Activated gamma-delta T cell treated with anti-CD3 and anti-CD28 coated beads, Interleukin-2, amount 50 U/mL, for 16 hours (primary cell): ENCODE measurements around the gene SLC2A2.
A peak's percentile ranks its signal among the peaks of the same experiment; 100 is the strongest.

Source experiments
- DNase-seq: peaks from one replicate; pipeline ENCODE4 v3.0.0-alpha.2; 2020; ENCODE audit warnings: low read depth

Gene SLC2A2

GRCh38 chr3:171028779-171029232, 2.3 kb upstream of the SLC2A2 start:
- no peak for DNase-seq

DNA sequence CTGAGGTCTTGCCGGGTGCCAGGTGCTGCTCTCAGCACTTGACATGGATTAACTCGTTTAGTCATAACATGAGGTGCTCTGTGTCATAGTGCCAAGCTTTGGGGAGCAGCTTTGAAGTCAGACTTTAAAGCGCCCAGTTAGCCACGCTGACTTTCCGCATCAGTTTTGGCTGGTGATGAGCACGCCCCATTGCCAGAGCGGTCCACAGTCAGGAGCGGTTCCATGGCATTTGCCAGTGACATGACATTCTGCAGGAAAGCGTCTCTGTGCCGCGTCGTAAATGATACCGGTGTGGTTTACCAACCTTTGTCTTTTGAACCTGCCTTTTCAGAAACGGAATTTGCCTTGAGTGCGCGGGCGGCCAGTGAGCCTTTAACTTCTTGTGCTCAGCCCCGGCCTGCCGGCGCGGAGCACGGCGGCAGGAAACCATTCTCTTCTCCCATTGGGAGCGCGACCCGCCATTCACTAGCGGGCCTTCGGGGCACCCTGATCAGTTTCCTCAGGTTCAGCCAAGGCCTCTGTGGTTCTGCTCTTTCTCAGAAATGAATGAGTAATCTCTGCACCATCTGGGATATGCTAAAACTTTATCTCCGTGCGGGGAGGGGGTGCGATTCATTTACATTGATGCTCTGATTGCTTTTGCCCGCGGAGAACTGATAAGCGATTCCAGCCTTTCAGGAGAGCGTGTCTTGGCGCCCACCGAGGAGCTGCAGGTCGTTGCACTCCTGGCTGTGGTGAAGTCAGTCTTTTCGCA, 1.7 kb upstream of the SLC2A2 start:
- peak; percentile 1 for DNase-seq

GRCh38 chr3:171023566-171023965, 3.0 kb downstream of the SLC2A2 start:
- no peak for DNase-seq

DNA sequence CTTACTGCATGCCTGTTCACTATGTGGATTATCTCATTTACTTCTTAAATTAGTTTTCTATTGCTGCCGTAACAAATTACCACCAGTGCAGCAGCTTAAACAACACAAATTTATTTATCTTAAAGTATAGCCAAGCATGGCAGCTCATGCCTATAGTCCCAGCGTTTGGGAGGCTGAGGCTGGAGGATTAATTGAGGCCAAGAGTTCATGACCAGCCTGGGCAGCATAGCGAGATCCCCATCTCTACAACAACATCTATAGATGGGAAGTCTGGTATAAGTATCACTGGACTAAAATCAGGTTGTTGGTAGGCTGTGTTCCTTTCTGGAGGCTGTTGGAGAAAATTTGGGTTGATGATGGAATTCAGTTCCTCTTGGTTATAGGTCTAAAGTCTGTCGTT, 5.1 kb downstream of the SLC2A2 start:
- no peak for DNase-seq

GRCh38 chr3:171018156-171018935, 8.2 kb downstream of the SLC2A2 start:
- no peak for DNase-seq

DNA sequence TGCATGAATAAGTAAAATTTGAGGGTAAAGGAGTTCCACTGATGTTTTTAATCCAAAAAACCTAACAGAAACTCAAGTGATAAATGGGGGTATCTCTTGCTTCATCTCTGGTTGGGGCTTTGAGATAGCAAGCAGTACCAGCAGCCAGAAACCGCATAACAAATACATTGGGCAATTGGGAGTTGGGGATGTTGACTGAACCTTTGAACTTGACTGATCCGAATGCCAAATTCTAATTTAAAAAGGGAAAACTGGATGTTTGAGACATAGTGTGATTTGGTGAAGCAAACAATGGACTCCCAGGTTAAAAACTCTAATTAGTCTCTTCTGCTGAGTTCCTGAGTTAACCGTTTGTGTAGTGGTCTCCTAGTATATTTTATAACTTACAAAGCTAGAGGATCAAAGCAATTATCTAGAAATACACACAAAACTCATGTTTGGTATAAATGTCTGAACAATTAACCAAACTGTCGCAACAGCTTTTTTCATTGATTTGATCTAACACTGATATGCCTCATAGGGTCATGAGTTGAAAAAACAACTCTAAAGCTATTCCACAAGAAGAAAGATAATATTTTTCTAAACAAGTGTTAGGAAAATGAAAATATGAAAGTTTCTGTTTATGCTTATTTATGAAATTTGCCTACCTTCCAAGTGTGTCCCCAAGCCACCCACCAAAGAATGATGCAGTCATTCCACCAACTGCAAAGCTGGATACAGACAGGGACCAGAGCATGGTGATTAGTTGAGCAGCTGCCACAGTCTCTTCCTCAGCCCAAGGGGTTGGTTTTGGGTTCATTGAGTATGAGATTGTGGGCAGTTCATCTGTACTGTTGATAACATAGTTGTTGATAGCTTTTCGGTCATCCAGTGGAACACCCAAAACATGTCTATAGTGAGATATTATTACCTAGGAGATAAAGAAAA, 12.4 kb downstream of the SLC2A2 start:
- no peak for DNase-seq

DNA sequence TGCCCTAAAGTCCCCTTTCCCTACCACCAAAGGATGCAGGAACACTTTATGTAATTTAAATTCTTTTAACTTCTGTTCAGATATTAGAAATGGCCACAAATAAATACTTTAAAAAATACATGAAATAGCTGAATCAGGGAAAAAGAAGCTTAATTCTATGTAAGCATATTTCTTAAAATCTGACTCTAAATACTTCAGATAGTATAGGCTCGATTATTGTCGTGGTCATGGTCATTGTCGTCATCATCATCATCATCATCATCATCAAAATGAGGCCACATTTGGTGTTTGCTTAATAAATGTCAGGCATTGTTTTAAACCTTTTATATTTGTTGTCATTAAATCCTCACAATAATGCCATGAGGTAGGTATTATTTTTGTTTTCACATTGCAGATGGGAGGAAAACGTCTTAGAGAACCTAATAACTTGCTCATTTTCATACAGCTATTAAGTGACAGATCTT, 14.6 kb downstream of the SLC2A2 start:
- DNase-seq, result no peak

DNA sequence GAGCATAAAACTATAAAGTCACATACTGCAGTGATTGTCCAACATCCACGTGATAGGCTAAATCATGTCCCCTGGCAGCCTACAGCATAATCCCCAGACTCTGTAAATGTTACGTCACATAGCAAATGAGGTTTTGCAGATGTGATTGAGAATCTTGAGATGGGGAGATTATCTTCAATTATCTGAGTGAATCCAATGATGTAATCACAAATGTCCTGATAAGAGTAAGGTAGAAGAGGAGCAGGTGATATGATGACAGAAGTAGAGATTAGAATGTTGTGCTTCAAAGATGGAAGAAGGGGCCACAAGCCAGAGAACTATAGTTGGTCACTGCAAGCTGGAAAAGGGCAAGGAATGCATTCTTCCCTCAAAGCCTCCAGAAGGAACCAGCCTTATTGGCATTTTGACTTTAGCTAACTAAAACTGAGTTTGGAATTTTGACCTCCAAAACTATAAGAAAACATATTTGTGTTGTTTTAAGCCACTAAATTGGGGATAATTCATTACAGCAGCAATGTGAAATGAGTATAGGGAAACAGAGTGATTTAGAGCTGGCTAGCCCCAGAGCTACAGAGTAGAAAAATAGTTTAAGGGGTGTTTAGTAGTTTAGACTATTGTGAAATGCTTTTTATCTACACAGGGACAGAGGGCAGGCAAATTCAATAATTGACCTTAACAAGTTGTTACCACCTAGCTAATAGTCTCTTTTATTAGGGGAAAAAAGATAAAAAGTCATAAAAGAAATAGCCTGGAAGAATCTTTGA, 15.2 kb downstream of the SLC2A2 start:
- no peak for DNase-seq

DNA sequence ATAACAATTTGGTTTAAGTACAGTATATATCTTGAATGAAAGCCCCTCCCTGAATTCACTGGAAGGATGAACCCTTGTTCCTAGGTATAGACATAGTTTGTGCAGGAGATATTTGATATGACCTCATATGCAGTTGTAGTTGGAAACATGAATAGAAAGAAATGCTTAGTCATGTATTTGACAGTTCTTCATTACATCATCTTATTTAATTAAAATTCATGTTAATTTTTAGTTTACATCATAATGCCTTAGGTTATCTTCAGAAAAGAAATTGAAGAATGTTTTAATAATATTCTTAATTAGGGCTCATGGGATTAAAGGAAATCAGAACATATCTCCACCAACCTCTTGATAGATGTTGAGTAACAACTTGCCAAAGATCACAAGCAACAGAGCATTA, 19.2 kb downstream of the SLC2A2 start:
- no peak for DNase-seq

DNA sequence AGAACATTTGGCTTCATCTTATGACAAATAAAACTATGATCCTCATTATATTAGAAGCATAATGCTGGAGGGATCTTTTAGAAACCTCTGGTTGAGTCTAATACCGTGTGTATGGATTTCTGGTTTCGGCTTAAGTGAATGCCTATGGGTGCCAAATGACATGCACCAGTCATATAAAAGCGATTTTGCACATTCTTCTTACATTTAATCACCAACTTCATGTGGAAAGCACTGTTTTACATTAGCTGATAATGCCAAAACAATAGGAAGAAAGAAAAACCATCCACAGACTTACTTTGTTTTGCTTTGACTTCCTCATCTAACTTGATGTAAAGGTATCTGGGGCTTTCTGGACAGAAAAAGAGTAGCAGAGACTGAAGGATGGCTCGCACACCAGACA, 20.9 kb downstream of the SLC2A2 start:
- no peak for DNase-seq

DNA sequence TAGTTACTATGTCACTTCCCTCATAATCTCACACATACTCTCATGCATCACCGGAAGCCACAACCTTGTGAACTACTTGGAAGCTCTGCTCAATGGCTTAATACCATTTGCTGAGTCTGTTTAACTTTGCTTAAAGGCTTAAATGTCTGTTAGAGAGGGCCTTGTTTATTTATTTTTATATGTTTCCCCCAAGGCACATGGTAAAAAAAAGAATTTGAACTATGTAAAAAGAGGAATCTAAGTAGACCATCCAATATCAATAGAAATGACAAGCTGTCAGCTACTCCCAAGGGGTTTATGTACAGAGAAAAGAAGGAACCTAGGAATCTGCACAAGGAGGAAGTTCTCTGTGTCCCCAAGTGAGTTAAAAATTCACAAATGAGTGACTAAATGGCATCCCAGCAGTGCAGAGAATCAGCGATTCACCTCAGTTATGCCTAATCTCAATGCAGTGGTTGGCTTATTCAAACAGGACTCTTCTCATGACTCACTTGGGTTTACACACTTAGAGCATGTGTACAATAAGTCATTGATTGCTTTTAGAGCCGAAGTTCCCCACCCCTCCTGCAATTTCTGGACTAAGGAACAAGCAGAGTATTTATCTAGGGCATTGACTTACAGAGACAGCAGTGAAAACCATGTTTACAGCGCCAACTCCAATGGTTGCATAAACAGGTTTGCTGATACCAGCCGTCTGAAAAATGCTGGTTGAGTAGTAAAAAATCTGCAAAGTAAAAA, 24.4 kb downstream of the SLC2A2 start:
- no peak for DNase-seq

GRCh38 chr3:171001250-171001893, 25.1 kb downstream of the SLC2A2 start:
- no peak for DNase-seq

DNA sequence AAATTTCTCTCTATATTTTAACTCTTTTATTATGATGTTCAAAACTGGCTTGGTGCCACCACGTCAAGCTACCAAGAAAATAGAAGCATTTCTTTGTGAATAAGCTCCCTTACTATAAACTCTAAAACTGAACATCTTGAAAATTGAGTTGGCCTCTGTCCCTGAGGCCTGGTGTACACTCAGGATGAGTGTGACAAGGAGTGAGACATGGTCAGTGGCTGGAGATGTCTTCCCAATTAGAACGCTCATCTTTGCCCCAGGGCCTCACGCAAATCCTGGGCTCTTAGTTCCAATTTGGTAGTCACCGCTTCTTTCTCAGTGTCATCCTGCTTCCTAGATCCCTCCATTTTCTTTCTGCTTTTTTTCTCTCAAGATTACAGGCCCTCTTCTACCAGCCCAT, 26.2 kb downstream of the SLC2A2 start:
- no peak for DNase-seq

GRCh38 chr3:170999737-171000242, 26.7 kb downstream of the SLC2A2 start:
- DNase-seq, result no peak

DNA sequence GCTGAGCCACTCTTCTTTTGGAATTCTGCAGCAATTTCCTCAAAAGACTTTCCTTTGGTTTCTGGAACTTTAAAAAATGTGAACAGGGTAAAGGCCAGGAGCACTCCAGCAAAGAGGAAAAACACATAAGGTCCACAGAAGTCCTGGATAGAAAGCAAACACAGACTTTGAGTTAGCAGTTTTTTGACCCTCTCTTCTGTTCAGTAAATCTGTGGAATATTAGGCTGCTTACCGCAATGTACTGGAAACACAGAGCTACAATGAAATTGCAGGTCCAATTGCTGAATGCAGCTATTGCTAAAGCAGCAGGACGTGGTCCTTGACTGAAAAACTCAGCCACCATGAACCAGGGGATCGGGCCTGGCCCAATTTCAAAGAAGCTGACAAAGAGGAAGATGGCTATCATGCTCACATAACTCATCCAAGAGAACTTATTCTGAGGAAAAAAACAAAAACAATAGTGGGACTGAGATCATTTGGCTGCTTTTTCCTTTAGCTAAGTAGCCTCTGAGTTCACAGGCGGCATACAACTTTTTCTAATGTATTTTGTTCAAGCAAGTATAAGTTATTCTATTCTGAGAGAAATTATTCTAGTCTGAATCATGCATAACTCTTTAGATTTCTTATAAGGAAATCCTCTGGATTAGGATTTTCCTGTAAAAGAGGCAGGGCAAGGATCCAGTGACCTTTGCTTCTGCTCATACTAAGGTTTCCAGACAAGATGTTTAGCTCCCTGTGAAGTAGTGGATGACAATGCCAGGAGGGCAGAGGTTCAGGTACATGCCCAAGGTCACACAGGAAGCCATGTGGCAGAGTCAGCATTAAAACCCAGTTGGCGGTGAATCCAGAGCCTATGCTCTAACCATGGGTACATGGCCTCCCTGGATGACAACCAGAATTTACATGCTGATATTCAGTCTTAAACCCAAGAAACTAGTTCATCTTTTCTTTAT, 28.3 kb downstream of the SLC2A2 start:
- DNase-seq, result no peak

GRCh38 chr3:170992854-170993253, 33.7 kb downstream of the SLC2A2 start:
- DNase-seq, result no peak

DNA sequence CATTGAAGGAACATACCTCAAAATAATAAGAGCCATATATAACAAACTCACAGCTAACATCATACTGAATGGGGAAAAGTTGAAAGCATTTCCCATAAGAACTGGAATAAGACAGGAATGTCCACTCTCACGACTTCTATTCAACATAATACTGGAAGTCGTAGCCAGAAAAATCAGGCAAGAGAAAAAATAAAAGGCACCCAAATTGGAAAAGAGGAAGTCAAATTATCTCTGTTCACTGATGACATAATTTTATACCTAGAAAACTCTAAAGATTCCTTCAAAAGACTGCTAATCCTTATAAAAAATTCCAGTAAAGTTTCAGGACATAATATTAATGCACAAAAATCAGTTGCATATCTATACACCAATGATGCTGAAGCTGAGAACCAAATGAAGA, 34.9 kb downstream of the SLC2A2 start:
- no peak for DNase-seq

DNA sequence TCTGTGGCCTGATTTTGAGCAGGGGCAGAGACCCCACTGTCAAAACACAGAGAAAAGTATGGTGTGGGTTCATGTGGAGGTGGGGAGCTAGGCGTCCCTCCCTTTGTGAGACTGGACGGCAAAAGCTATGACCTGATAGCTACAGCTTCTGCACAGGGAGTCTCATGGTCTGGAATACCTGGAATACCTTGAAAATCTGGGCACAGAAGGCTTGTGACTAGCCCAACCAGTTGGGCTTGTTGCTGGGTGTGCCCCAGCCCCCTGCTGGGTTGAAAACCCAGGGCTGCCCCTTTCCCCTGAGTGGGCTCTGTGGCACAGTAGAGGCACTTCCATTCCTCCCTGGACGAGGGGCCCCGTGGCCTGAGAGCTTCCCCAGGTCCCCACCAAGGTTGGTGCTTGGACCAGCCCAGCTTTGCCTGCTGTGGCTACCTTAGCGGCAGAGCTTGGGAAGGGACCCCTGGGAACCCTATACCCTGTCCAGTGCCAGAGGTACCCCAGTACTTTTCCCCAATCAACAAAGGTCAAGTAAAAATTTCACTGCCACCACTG, 37.3 kb downstream of the SLC2A2 start:
- no peak for DNase-seq

DNA sequence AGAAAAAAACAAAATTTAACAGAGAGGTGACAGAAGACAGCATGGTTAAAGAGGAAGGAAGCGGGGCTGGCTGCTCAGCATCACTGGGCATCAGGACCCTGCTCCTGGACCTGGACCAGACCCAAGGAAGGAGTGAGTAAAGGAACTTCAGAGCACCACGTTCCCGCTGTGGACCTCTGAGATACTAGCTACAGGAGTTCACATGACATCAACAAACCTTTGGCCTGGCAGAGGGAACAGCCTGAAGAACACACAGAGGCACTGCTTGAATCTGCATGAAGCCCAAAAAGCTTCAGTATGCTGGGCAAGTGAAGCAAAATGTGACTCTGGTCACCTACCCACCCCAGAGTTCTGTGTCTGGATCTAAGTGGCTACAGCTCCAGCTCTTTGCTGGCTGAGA, 38.1 kb downstream of the SLC2A2 start:
- no peak for DNase-seq
